Gastrocnemius medialis (tissue), 4 donors: ENCODE measurements around the gene IFT80. TPM values are rescaled to one million over a fixed set of nuclear protein-coding genes. Genes with fewer than 3 reads are reported as not detected.

Source experiments
- ATAC-seq, 2 donors: fragments of 150-250 bp; one replicate each; pipeline ENCODE4 v1.9.1; 2016
- DNase-seq, 2 donors: peaks; one replicate each; pipeline ENCODE4 v3.0.0-alpha.2; 2019
- H3K27ac ChIP-seq, 4 donors: fragments of 200-600 bp; sonication (generic); 1 replicate in 1 of 4; 2 replicates in 3 of 4; pipeline ENCODE4 v1.5.1; 2016 to 2018; ENCODE audit warnings: mild to moderate bottlenecking in 2 of 4, moderate library complexity in 1 of 4
- H3K27me3 ChIP-seq, 3 donors: fragments of 200-600 bp; sonication (generic) in 2 of 3; 1 replicate in 1 of 3; 2 replicates in 2 of 3; pipeline versions ENCODE4 v1.5.1 to v1.6.0; 2016 to 2019; ENCODE audit warnings: mild to moderate bottlenecking in 1 of 3, moderate library complexity in 1 of 3
- H3K36me3 ChIP-seq, 2 donors: fragments of 200-600 bp; sonication (generic) in 1 of 2; one replicate each; pipeline ENCODE4 v1.5.1; 2017 to 2018
- H3K4me1 ChIP-seq, 2 donors: fragments of 200-600 bp; sonication (generic) in 1 of 2; one replicate each; pipeline ENCODE4 v1.5.1; 2016 to 2017; ENCODE audit warnings: mild to moderate bottlenecking in 2 of 2
- H3K4me3 ChIP-seq, 4 donors: fragments of 200-600 bp; sonication (generic) in 3 of 4; 1 replicate in 1 of 4; 2 replicates in 3 of 4; pipeline ENCODE4 v1.5.1; 2016 to 2019; ENCODE audit warnings: mild to moderate bottlenecking in 2 of 4
- H3K9me3 ChIP-seq, 3 donors: fragments of 200-600 bp; sonication (generic) in 2 of 3; 1 replicate in 1 of 3; 2 replicates in 2 of 3; pipeline ENCODE4 v1.5.1; 2016 to 2019
- CTCF ChIP-seq, 5 experiments: fragments of 450-650 bp in 3 of 5; fragments of 200-600 bp in 2 of 5; sonication (generic) in 2 of 5; IDR thresholded peaks in 4 of 5; conservative IDR thresholded peaks in 1 of 5; 1 replicate in 4 of 5; 2 replicates in 1 of 5; pipeline ENCODE4 v1.5.1; 2016 to 2019; ENCODE audit warnings: antibody characterized with exemption in 5 of 5, mild to moderate bottlenecking in 3 of 5, moderate library complexity in 3 of 5
- POLR2A ChIP-seq, 2 donors: fragments of 450-650 bp; IDR thresholded peaks; one replicate each; pipeline ENCODE4 v1.6.1; 2017; ENCODE audit warnings: antibody characterized with exemption in 2 of 2, mild to moderate bottlenecking in 2 of 2, moderate library complexity in 2 of 2
- in situ Hi-C, 4 donors: fragments of 200-750 bp; cut with MboI; loops; one replicate each; pipeline versions ENCODE4 v1.15.0 to v1.8.0; 2017; ENCODE audit warnings: low sequenced_read_pairs in 4 of 4
- intact Hi-C: fragments of 100-400 bp; cut with DNase I; formaldehyde crosslinking; loops from one replicate; pipeline ENCODE4 v1.15.1; 2023; ENCODE audit warnings: low total_unique reads
- total RNA-seq, 4 donors: library from RNA; depleted of rRNA; stranded (reverse); fragments of >200 nt; gene quantifications; one replicate each; pipeline versions ENCODE4 v1.1.0 to v1.2.3, GENCODE V29; 2016

Gene IFT80
- total RNA-seq, 4 donors from 2014 or later = 3.9 to 7.9 (median 6.0) TPM

GRCh38 chr3:160440687-160441086 is 41.7 kb upstream of the IFT80 start:
- Histone ChIP-seq H3K27me3 (no peaks in the 10 kb centered on the region), H3K36me3 (no peaks in the 10 kb centered on the region), H3K4me3 (no peak overlapping the region), H3K27ac (no peak overlapping the region), H3K4me1 (no peaks in the 10 kb centered on the region), H3K9me3 (no peaks in the 10 kb centered on the region)
- DNase-seq (no peak), ATAC-seq (no peak)
- intact Hi-C loops = no loop called here
- in situ Hi-C loops = no loop called here
- no peak for TF ChIP-seq POLR2A (IDR thresholded peaks at IDR 0.05)
- no peak for TF ChIP-seq CTCF (IDR thresholded peaks at IDR 0.05 in 4 of 5, conservative IDR thresholded peaks at IDR 0.05 in 1 of 5)

- in situ Hi-C loops (no loop called here), intact Hi-C loops (no loop called here)
- Histone ChIP-seq H3K27me3 (no peaks in the 10 kb centered on the region), H3K9me3 (no peaks in the 10 kb centered on the region), H3K36me3 (peaks cover 0 to 30% of the 10 kb centered on the region in 2 donors), H3K4me1 (no peaks in the 10 kb centered on the region), H3K4me3 (no peak overlapping the region), H3K27ac (no peak overlapping the region)
- no peak for DNase-seq
- no peak for ATAC-seq
- TF ChIP-seq POLR2A (IDR thresholded peaks at IDR 0.05) (no peak), CTCF (IDR thresholded peaks at IDR 0.05 in 4 of 5, conservative IDR thresholded peaks at IDR 0.05 in 1 of 5) (no peak)
Observed at GRCh38 chr3:160437083-160437455, 38.0 kb upstream of the IFT80 start.

- peaks cover 0 to 43% of the 10 kb centered on the region in 2 donors for H3K36me3 ChIP-seq
- H3K9me3 ChIP-seq = no peaks in the 10 kb centered on the region
- ATAC-seq = no peak
- no peak overlapping the region for H3K4me3 ChIP-seq
- no peak for DNase-seq
- no peak overlapping the region for H3K27ac ChIP-seq
- no peaks in the 10 kb centered on the region for H3K4me1 ChIP-seq
- TF ChIP-seq CTCF (IDR thresholded peaks at IDR 0.05 in 4 of 5, conservative IDR thresholded peaks at IDR 0.05 in 1 of 5) (no peak), POLR2A (IDR thresholded peaks at IDR 0.05) (no peak)
- H3K27me3 ChIP-seq = no peaks in the 10 kb centered on the region
- in situ Hi-C loops = no loop called here
- intact Hi-C loops = no loop called here
Observed at GRCh38 chr3:160435747-160436146, 36.7 kb upstream of the IFT80 start.

- no peak for TF ChIP-seq POLR2A (IDR thresholded peaks at IDR 0.05)
- TF ChIP-seq CTCF (IDR thresholded peaks at IDR 0.05 in 4 of 5, conservative IDR thresholded peaks at IDR 0.05 in 1 of 5) = no peak
Observed at GRCh38 chr3:160435095-160435494, 36.1 kb upstream of the IFT80 start.

GRCh38 chr3:160434071-160434470 is 35.0 kb upstream of the IFT80 start:
- Histone ChIP-seq H3K36me3 (peaks cover 0 to 53% of the 10 kb centered on the region in 2 donors), H3K4me1 (no peaks in the 10 kb centered on the region), H3K27ac (no peak overlapping the region), H3K27me3 (no peaks in the 10 kb centered on the region), H3K9me3 (no peaks in the 10 kb centered on the region), H3K4me3 (no peak overlapping the region)
- TF ChIP-seq POLR2A (IDR thresholded peaks at IDR 0.05) (no peak), CTCF (IDR thresholded peaks at IDR 0.05 in 4 of 5, conservative IDR thresholded peaks at IDR 0.05 in 1 of 5) (no peak)
- intact Hi-C loops = no loop called here
- DNase-seq (no peak), ATAC-seq (no peak)
- in situ Hi-C loops = no loop called here

More at GRCh38 chr3:160435095-160435494, 36.1 kb upstream of the IFT80 start:
- no peaks in the 10 kb centered on the region for H3K27me3 ChIP-seq
- ATAC-seq (no peak), DNase-seq (no peak)
- no peak overlapping the region for H3K27ac ChIP-seq
- peaks cover 0 to 49% of the 10 kb centered on the region in 2 donors for H3K36me3 ChIP-seq
- H3K4me1 ChIP-seq = no peaks in the 10 kb centered on the region
- H3K9me3 ChIP-seq = no peaks in the 10 kb centered on the region
- in situ Hi-C loops (no loop called here), intact Hi-C loops (no loop called here)
- H3K4me3 ChIP-seq = no peak overlapping the region
